HepG2 (cell line): ENCODE data around the gene PSKH1. TPM values are rescaled to one million over a fixed set of nuclear protein-coding genes. Genes with fewer than 3 reads are reported as not detected.

ENCODE experiments used
- CBX1 ChIP-seq: IDR thresholded peaks from one replicate; pipeline ENCODE4 v1.6.1; 2016; ENCODE audit warnings: antibody characterized with exemption, low read depth
- GLI4 ChIP-seq: sonication (generic); formaldehyde crosslinking; IDR thresholded peaks from 2 replicates; pipeline ENCODE4 v1.5.1; 2020; ENCODE audit warnings: missing genetic modification reagents, mild to moderate bottlenecking, moderate library complexity, borderline replicate concordance
- HNF4G ChIP-seq, 2 experiments: sonication (generic) in 1 of 2; formaldehyde crosslinking in 1 of 2; IDR thresholded peaks; 2 replicates each; pipeline versions ENCODE4 v1.4.0 to v1.6.1; 2011 to 2020; ENCODE audit warnings: borderline replicate concordance in 2 of 2, low read depth in 2 of 2, mild to moderate bottlenecking in 2 of 2, low read length in 1 of 2, missing genetic modification reagents in 1 of 2, moderate library complexity in 1 of 2
- KDM5B ChIP-seq: sonication (generic); formaldehyde crosslinking; IDR thresholded peaks from 2 replicates; pipeline ENCODE4 v1.4.0; 2020; ENCODE audit warnings: missing genetic modification reagents, mild to moderate bottlenecking, borderline replicate concordance
- PLRG1 ChIP-seq: fragments of 450-650 bp; conservative IDR thresholded peaks from 2 replicates; pipeline ENCODE4 v1.6.1; 2016
- RFXAP ChIP-seq: sonication (generic); formaldehyde crosslinking; IDR thresholded peaks from 2 replicates; pipeline ENCODE4 v1.4.0; 2020; ENCODE audit warnings: missing genetic modification reagents, borderline replicate concordance
- SIN3A ChIP-seq: IDR thresholded peaks from 2 replicates; pipeline ENCODE4 v1.6.1; 2011; ENCODE audit warnings: low read depth, mild to moderate bottlenecking, control low read depth, low read length, borderline replicate concordance
- STAT5B ChIP-seq: sonication (generic); formaldehyde crosslinking; IDR thresholded peaks from 2 replicates; pipeline ENCODE4 v1.4.0; 2020; ENCODE audit warnings: missing genetic modification reagents
- ZBTB1 ChIP-seq: sonication (generic); formaldehyde crosslinking; IDR thresholded peaks from 2 replicates; pipeline ENCODE4 v1.4.0; 2020; ENCODE audit warnings: missing genetic modification reagents, borderline replicate concordance
- ZBTB7B ChIP-seq: sonication (generic); formaldehyde crosslinking; IDR thresholded peaks from 2 replicates; pipeline ENCODE4 v1.4.0; 2020; ENCODE audit warnings: missing genetic modification reagents
- ZNF232 ChIP-seq: sonication (generic); formaldehyde crosslinking; IDR thresholded peaks from 2 replicates; pipeline ENCODE4 v1.4.0; 2020; ENCODE audit warnings: missing genetic modification reagents, borderline replicate concordance
- ZNF430 ChIP-seq: sonication (generic); formaldehyde crosslinking; IDR thresholded peaks from 2 replicates; pipeline ENCODE4 v1.9.0; 2021; ENCODE audit warnings: mild to moderate bottlenecking, missing genetic modification reagents
- ZNF546 ChIP-seq: sonication (generic); formaldehyde crosslinking; conservative IDR thresholded peaks from 2 replicates; pipeline ENCODE4 v1.8.1; 2023; ENCODE audit warnings: mild to moderate bottlenecking, missing genetic modification reagents
- ZNF562 ChIP-seq: sonication (generic); formaldehyde crosslinking; IDR thresholded peaks from 2 replicates; pipeline ENCODE4 v1.8.0; 2022; ENCODE audit warnings: missing genetic modification reagents, borderline replicate concordance
- ZNF572 ChIP-seq: sonication (generic); formaldehyde crosslinking; IDR thresholded peaks from 2 replicates; pipeline ENCODE4 v1.5.1; 2020; ENCODE audit warnings: mild to moderate bottlenecking, missing genetic modification reagents
- ZNF574 ChIP-seq: sonication (generic); formaldehyde crosslinking; IDR thresholded peaks from 2 replicates; pipeline ENCODE4 v1.4.0; 2020; ENCODE audit warnings: missing genetic modification reagents
- ZNF607 ChIP-seq: sonication (generic); formaldehyde crosslinking; IDR thresholded peaks from 2 replicates; pipeline ENCODE4 v1.5.1; 2020; ENCODE audit warnings: missing genetic modification reagents, mild to moderate bottlenecking, borderline replicate concordance
- ZNF790 ChIP-seq: sonication (generic); formaldehyde crosslinking; IDR thresholded peaks from 2 replicates; pipeline ENCODE4 v1.8.0; 2022; ENCODE audit warnings: missing genetic modification reagents, mild to moderate bottlenecking, borderline replicate concordance
- polyA plus RNA-seq, 8 experiments: library from polyadenylated mRNA; depleted of rRNA in 3 of 8; stranded (reverse) in 7 of 8; unstranded in 1 of 8; fragments of >200 nt; fragmentation: Illumina TruSeq in 4 of 8; extraction: Trizol in 4 of 8; gene quantifications; 2 replicates each; pipeline versions ENCODE4 v1.2.1 to v1.2.3, GENCODE V29; 2011 to 2016; ENCODE audit warnings: low read depth in 4 of 8, missing spikeins in 1 of 8, mixed read lengths in 1 of 8; ENCODE audit not compliant: insufficient read depth in 1 of 8
- total RNA-seq, 5 experiments: library from RNA; depleted of rRNA; stranded (reverse); fragments of >200 nt; fragmentation: Illumina TruSeq; extraction: Trizol; gene quantifications; 2 replicates each; pipeline ENCODE4 v1.2.3, GENCODE V29; 2016; ENCODE audit warnings: low read depth in 1 of 5
- TF ChIP-seq, protein P1 (sequence below): sonication (generic); formaldehyde crosslinking; IDR thresholded peaks from 2 replicates; pipeline ENCODE4 v1.5.0; 2020; ENCODE audit warnings: mild to moderate bottlenecking, missing genetic modification reagents
- TF ChIP-seq, protein P2 (sequence below): IDR thresholded peaks from 2 replicates; pipeline ENCODE4 v1.6.1; 2016; ENCODE audit warnings: missing compliant biosample characterization, missing genetic modification reagents, borderline replicate concordance
- TF ChIP-seq, protein P3 (sequence below): IDR thresholded peaks from 2 replicates; pipeline ENCODE4 v1.6.1; 2018; ENCODE audit warnings: missing genetic modification reagents, mild to moderate bottlenecking, missing compliant biosample characterization

The PSKH1 gene
- total and polyA plus RNA-seq, 2 of the 13 experiments (the other 11 are each of a cell fraction or from before 2014, with no cell fraction given): 8.4 to 19.1 TPM

DNA sequence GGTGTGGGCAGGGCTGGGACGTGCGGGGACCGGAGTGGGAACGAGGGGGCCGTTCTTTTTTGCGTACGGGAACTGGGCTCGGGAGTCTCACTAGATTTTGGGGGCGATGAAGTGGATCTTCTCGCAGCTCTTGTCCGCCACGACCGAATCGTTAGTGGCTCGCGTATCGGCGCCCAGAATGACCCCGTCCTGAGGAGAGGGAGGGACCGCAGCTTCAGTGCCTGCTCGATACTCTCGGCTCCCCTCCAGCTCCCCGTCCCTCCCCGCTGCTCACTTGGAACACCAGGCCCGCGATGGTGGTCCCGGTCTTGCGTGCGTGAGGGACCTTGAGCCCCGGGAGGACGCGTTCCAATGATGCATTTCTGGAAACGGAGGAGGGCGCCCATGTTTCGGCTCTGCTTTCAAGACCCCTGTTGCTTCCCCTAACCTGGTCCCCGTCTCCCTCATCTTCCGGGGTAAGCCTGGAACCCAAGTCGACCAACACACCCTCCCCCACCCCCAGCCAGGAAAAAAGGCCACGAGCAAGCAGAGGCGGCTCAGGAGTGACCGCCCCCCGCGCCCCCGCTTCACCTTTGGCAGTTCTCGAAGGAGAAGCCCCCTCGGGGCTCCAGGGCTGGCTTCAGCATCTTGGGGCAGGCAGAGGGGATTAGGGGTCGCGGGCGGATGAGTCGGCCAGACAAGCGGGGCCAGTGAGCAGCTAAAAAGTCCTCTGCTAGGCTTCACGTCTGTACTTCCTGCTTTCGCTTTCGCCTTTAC lies 43.2 kb downstream of the PSKH1 start, which contains the start of gene PSMB10 (continued):
- TF ChIP-seq, protein P1, sequence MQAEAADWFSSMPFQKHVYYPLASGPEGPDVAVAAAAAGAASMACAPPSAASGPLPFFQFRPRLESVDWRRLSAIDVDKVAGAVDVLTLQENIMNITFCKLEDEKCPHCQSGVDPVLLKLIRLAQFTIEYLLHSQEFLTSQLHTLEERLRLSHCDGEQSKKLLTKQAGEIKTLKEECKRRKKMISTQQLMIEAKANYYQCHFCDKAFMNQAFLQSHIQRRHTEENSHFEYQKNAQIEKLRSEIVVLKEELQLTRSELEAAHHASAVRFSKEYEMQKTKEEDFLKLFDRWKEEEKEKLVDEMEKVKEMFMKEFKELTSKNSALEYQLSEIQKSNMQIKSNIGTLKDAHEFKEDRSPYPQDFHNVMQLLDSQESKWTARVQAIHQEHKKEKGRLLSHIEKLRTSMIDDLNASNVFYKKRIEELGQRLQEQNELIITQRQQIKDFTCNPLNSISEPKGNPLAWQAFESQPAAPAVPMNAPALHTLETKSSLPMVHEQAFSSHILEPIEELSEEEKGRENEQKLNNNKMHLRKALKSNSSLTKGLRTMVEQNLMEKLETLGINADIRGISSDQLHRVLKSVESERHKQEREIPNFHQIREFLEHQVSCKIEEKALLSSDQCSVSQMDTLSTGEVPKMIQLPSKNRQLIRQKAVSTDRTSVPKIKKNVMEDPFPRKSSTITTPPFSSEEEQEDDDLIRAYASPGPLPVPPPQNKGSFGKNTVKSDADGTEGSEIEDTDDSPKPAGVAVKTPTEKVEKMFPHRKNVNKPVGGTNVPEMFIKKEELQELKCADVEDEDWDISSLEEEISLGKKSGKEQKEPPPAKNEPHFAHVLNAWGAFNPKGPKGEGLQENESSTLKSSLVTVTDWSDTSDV (CRISPR knock-in tag): peak; percentile 87; the same call in 1 of the 2 replicates
- TF ChIP-seq ZBTB7B (CRISPR knock-in tag): peak; percentile 19; the same call in 1 of the 2 replicates
- TF ChIP-seq, protein P2, sequence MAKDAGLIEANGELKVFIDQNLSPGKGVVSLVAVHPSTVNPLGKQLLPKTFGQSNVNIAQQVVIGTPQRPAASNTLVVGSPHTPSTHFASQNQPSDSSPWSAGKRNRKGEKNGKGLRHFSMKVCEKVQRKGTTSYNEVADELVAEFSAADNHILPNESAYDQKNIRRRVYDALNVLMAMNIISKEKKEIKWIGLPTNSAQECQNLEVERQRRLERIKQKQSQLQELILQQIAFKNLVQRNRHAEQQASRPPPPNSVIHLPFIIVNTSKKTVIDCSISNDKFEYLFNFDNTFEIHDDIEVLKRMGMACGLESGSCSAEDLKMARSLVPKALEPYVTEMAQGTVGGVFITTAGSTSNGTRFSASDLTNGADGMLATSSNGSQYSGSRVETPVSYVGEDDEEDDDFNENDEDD (CRISPR knock-in tag): no peak
- TF ChIP-seq RFXAP (CRISPR knock-in tag): peak; percentile 75; the same call in 1 of the 2 replicates
- peak; percentile 34; the same call in 1 of the 2 replicates for TF ChIP-seq SIN3A
- TF ChIP-seq PLRG1: no peak
- no peak for TF ChIP-seq ZBTB1 (CRISPR knock-in tag)
- no peak for TF ChIP-seq CBX1
- no peak for TF ChIP-seq GLI4 (CRISPR knock-in tag)
- TF ChIP-seq ZNF562 (CRISPR knock-in tag): no peak
- TF ChIP-seq ZNF430 (CRISPR knock-in tag): no peak
- TF ChIP-seq HNF4G (IDR thresholded peaks at IDR 0.05; ENCODE audit: borderline replicate concordance, low read depth, low read length): 0 out of 2 replicates have a peak, but pooled peaks have one; percentile 5
- peak; percentile 11; the same call in 1 of the 2 replicates for TF ChIP-seq HNF4G (CRISPR knock-in tag; IDR thresholded peaks at IDR 0.05; ENCODE audit: borderline replicate concordance, low read depth)
- TF ChIP-seq, protein P3, sequence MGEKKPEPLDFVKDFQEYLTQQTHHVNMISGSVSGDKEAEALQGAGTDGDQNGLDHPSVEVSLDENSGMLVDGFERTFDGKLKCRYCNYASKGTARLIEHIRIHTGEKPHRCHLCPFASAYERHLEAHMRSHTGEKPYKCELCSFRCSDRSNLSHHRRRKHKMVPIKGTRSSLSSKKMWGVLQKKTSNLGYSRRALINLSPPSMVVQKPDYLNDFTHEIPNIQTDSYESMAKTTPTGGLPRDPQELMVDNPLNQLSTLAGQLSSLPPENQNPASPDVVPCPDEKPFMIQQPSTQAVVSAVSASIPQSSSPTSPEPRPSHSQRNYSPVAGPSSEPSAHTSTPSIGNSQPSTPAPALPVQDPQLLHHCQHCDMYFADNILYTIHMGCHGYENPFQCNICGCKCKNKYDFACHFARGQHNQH (CRISPR knock-in tag): no peak; the same call in 1 of the 2 replicates
- no peak for TF ChIP-seq ZNF574
- no peak for TF ChIP-seq ZNF790 (CRISPR knock-in tag)
- 0 out of 2 replicates have a peak, but pooled peaks have one; percentile 73 for TF ChIP-seq ZNF232 (CRISPR knock-in tag)
- TF ChIP-seq KDM5B (CRISPR knock-in tag): no peak
- no peak for TF ChIP-seq STAT5B (CRISPR knock-in tag)
- TF ChIP-seq ZNF546 (CRISPR knock-in tag): peak; percentile 24; the same call in 1 of the 2 replicates
- TF ChIP-seq ZNF572 (CRISPR knock-in tag): no peak
- no peak for TF ChIP-seq ZNF607 (CRISPR knock-in tag)
